Activated CD8-positive, alpha-beta T cell treated with anti-CD3 and anti-CD28 coated beads for 36 hours (primary cell): ENCODE results near the gene CMIP. TPM values are rescaled to one million over a fixed set of nuclear protein-coding genes. Genes with fewer than 3 reads are reported as not detected.

Experiments
- ATAC-seq: fragments of 200-7000 bp; cut with Tn5 transposase; one replicate; pipeline ENCODE4 v1.10.0; 2021; ENCODE audit warnings: mild to moderate bottlenecking, moderate library complexity
- CTCF ChIA-PET: fragments of 350-600 bp; sonication (Branson Sonifier 250); formaldehyde crosslinking; loops from one replicate; lab custom pipeline; 2021; ENCODE audit warnings: antibody characterized with exemption; lab: Charles Lee
- POLR2A ChIA-PET: fragments of 350-600 bp; sonication (Branson Sonifier 250); formaldehyde crosslinking; loops from one replicate; lab custom pipeline; 2021; ENCODE audit warnings: antibody characterized with exemption; lab: Charles Lee
- DNase-seq: peaks from one replicate; pipeline ENCODE4 v3.0.0-alpha.2; 2020
- H3K27ac Mint-ChIP-seq: one replicate; pipeline ENCODE4 v1.8.0; 2021; ENCODE audit warnings: mild to moderate bottlenecking, mixed read lengths
- H3K27me3 Mint-ChIP-seq: one replicate; pipeline ENCODE4 v1.8.0; 2021; ENCODE audit warnings: mixed read lengths
- H3K36me3 Mint-ChIP-seq: one replicate; pipeline ENCODE4 v1.8.0; 2021; ENCODE audit warnings: low read depth, mixed read lengths
- H3K4me1 Mint-ChIP-seq: one replicate; pipeline ENCODE4 v1.8.0; 2021; ENCODE audit warnings: low read depth, mixed read lengths
- H3K4me3 Mint-ChIP-seq: one replicate; pipeline ENCODE4 v1.8.0; 2021; ENCODE audit warnings: mild to moderate bottlenecking, moderate library complexity, mixed read lengths
- H3K9me3 Mint-ChIP-seq: one replicate; pipeline ENCODE4 v1.8.0; 2021; ENCODE audit warnings: mixed read lengths
- intact Hi-C: fragments of 100-400 bp; cut with micrococcal nuclease; formaldehyde crosslinking; loops from one replicate; pipeline ENCODE4 v1.10.0; 2022
- total RNA-seq, 2 experiments: library from RNA; stranded (reverse); gene quantifications; one replicate each; pipeline ENCODE4 v1.2.3, GENCODE V29; 2021
- TF ChIP-seq, protein P1 (sequence below): fragments of 200-600 bp; IDR thresholded peaks from one replicate; pipeline ENCODE4 v1.8.0; 2022; ENCODE audit warnings: antibody characterized with exemption, mild to moderate bottlenecking

The CMIP gene
- total RNA-seq, 2 experiments from 2014 or later, result 37.6 to 38.5 TPM

DNA sequence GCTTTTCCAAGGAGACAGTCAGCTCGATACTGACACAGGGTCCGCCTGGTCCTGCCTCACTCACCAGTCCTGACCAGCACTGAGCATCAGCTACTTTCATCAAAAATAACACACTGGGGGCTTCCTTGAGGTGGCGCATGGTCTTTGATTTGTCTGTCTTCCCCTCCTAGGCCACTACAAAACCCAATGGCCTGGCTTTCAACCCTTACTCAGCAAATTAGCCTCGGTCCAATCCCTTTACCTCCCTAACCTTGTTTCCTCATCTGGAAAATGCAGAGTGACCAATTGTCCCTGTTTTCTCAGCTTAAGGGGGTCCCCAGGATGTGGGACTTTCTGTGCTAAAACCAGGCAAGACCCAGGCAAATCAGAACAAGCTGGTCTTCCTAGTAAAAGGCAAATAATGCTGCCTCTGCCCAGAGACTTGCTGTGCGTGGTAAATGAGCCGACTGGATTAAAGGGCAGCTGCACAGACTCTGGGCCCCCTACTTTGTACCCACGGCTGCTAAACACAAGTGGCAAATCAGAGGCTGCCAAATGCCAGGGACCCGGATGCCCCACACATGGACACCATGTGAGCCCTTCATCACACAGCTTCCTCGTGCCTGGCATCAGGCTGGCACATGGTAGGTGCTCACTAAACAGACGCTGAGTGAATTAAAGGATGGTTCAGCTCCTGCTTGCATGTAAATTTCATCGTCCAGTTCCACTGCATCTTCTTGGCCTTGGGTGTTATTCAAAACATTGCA is 31.2 kb upstream of the CMIP start:
- DNase-seq, result no peak
- TF ChIP-seq, protein P1, sequence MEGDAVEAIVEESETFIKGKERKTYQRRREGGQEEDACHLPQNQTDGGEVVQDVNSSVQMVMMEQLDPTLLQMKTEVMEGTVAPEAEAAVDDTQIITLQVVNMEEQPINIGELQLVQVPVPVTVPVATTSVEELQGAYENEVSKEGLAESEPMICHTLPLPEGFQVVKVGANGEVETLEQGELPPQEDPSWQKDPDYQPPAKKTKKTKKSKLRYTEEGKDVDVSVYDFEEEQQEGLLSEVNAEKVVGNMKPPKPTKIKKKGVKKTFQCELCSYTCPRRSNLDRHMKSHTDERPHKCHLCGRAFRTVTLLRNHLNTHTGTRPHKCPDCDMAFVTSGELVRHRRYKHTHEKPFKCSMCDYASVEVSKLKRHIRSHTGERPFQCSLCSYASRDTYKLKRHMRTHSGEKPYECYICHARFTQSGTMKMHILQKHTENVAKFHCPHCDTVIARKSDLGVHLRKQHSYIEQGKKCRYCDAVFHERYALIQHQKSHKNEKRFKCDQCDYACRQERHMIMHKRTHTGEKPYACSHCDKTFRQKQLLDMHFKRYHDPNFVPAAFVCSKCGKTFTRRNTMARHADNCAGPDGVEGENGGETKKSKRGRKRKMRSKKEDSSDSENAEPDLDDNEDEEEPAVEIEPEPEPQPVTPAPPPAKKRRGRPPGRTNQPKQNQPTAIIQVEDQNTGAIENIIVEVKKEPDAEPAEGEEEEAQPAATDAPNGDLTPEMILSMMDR, result no peak
- Mint-ChIP-seq H3K9me3 (no peaks in the 10 kb centered on the region), H3K27ac (no peak overlapping the region), H3K27me3 (no peaks in the 10 kb centered on the region), H3K36me3 (no peaks in the 10 kb centered on the region), H3K4me1 (no peaks in the 10 kb centered on the region), H3K4me3 (no peak overlapping the region)
- ATAC-seq, result no peak
- ChIA-PET CTCF (interaction anchor here (0.9 to 1.5 kb wide), 2 partner anchors 9 to 10 kb away, joined by 3 to 5 read pairs; no protein-coding TSS in a partner anchor), POLR2A (no interaction called here)
- intact Hi-C loops, result no loop called here

GRCh38 chr16:81415751-81416150 is 28.9 kb upstream of the CMIP start:
- Mint-ChIP-seq H3K9me3 (no peaks in the 10 kb centered on the region), H3K27ac (no peak overlapping the region), H3K36me3 (no peaks in the 10 kb centered on the region), H3K27me3 (no peaks in the 10 kb centered on the region), H3K4me3 (no peak overlapping the region), H3K4me1 (no peaks in the 10 kb centered on the region)
- ChIA-PET CTCF (no interaction called here), POLR2A (no interaction called here)
- DNase-seq (no peak), ATAC-seq (no peak)
- intact Hi-C loops, result no loop called here
- TF ChIP-seq, protein P1, result no peak

DNA sequence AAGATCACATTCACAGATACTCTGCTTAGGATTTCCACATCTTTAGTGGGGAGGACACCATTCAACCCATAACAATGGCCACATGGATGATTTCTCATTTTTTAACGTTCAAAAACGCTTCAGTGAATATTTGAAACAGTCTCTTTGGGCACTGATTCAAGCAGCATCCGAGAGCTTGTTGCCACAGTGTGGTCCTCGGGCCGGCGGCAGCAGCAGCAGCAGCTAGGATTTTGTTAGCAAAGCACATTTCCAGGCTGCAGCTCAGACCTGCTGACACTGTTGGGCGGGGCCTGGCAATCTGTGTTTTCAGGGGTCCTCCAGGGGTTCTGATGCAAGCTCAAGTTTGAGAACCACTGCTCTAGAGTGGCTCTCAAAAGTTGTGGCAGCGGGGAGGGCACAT is 27.9 kb upstream of the CMIP start:
- CTCF ChIA-PET, result interaction anchor here (1.3 kb wide), 1 partner anchor 13 kb away, joined by 3 read pairs; no protein-coding TSS in a partner anchor
- H3K27me3 Mint-ChIP-seq, result no peaks in the 10 kb centered on the region
- TF ChIP-seq, protein P1, result no peak
- DNase-seq, result no peak
- intact Hi-C loops, result no loop called here
- no peaks in the 10 kb centered on the region for H3K4me1 Mint-ChIP-seq
- H3K4me3 Mint-ChIP-seq, result no peak overlapping the region
- H3K27ac Mint-ChIP-seq, result no peak overlapping the region
- POLR2A ChIA-PET, result no interaction called here
- ATAC-seq, result no peak
- H3K9me3 Mint-ChIP-seq, result no peaks in the 10 kb centered on the region
- no peaks in the 10 kb centered on the region for H3K36me3 Mint-ChIP-seq

DNA sequence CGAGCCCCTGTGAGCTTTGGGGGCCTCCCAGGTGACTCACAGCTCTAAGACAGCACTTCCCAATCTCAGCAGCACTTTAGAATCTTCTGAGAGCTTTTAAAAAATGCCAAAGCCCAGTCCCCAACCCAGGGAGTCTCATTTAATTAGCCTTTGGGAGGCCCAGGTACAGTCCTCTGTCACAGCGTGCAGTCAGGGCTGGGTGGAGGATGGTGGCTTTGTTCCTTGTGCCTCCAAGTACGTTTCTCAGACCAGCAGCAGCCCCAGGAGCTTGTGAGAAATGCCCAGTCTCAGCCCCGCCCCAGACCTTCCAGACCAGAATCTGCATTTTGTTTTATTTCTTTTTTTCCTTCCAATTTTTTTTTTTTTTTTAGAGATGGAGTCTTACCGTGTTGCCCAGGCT is 27.4 kb upstream of the CMIP start:
- H3K36me3 Mint-ChIP-seq, result no peaks in the 10 kb centered on the region
- DNase-seq (no peak), ATAC-seq (no peak)
- H3K27me3 Mint-ChIP-seq, result no peaks in the 10 kb centered on the region
- TF ChIP-seq, protein P1, result no peak
- H3K4me3 Mint-ChIP-seq, result no peak overlapping the region
- CTCF ChIA-PET, result interaction anchor here (1.3 kb wide), 1 partner anchor 13 kb away, joined by 3 read pairs; no protein-coding TSS in a partner anchor
- intact Hi-C loops, result no loop called here
- no peaks in the 10 kb centered on the region for H3K9me3 Mint-ChIP-seq
- H3K27ac Mint-ChIP-seq, result no peak overlapping the region
- POLR2A ChIA-PET, result no interaction called here
- H3K4me1 Mint-ChIP-seq, result no peaks in the 10 kb centered on the region

GRCh38 chr16:81419806-81420205 is 24.8 kb upstream of the CMIP start:
- CTCF ChIA-PET, result interaction anchor here (0.7 to 1.2 kb wide), 2 partner anchors 16 to 278 kb away, joined by 3 read pairs; no protein-coding TSS in a partner anchor
- H3K4me1 Mint-ChIP-seq, result peaks cover 6% of the 10 kb centered on the region
- H3K4me3 Mint-ChIP-seq, result no peak overlapping the region
- no peak overlapping the region for H3K27ac Mint-ChIP-seq
- H3K27me3 Mint-ChIP-seq, result no peaks in the 10 kb centered on the region
- no peak for DNase-seq
- TF ChIP-seq, protein P1, result no peak
- H3K36me3 Mint-ChIP-seq, result no peaks in the 10 kb centered on the region
- intact Hi-C loops, result no loop called here
- H3K9me3 Mint-ChIP-seq, result no peaks in the 10 kb centered on the region
- ATAC-seq, result no peak
- POLR2A ChIA-PET, result no interaction called here
